Placental epithelial cell (primary cell): ENCODE measurements around the gene LGALS9C. TPM values are rescaled to one million over a fixed set of nuclear protein-coding genes. Genes with fewer than 3 reads are reported as not detected.

Experiments used
- small RNA-seq: library from RNA; depleted of rRNA; stranded (forward); fragments of <200 nt; gene quantifications from one replicate; pipeline ENCODE3, GENCODE V24; 2012
- total RNA-seq: library from RNA; depleted of rRNA; stranded (reverse); fragments of >200 nt; gene quantifications from 2 replicates; pipeline ENCODE4 v1.2.3, GENCODE V29; 2012

The LGALS9C gene
- total RNA-seq = 0.98 TPM in 1 of 2 replicates, not detected in the other

GRCh38 chr17:18476508-18477308, at the start of gene LGALS9C:
Gene LGALS9C (plus strand): TSS chr17:18476789. CDS start chr17:18476855, 66 bp downstream.

Small RNA genes lying within 50 kb of the gene (small RNA-seq; reads per million reads assigned to genes)
- gene AL353997.1 (not detected), gene AL353997.4 (not detected)

Other genes with a start within 250 kb of the LGALS9C start
- gene FLII, start 218.1 kb upstream of the LGALS9C start, total RNA-seq = 139 and 481 TPM in 2 replicates
- 18.1 and 76.3 TPM in 2 replicates for gene MIEF2, start 216.1 kb upstream of the LGALS9C start, total RNA-seq
- 29.1 and 42.1 TPM in 2 replicates for gene TOP3A, start 161.8 kb upstream of the LGALS9C start, total RNA-seq
- gene SMCR8, start 161.5 kb upstream of the LGALS9C start, total RNA-seq = 15.3 and 19.6 TPM in 2 replicates
- 2.0 and 8.5 TPM in 2 replicates for gene SHMT1, start 113.2 kb upstream of the LGALS9C start, total RNA-seq
- gene EVPLL, start 99.0 kb upstream of the LGALS9C start, total RNA-seq = 0.11 TPM in 1 of 2 replicates, not detected in the other
- gene TBC1D28, start 167.6 kb downstream of the LGALS9C start, total RNA-seq = not detected in 2 replicates
- gene FOXO3B, start 205.5 kb downstream of the LGALS9C start, total RNA-seq = 9.0 and 10.6 TPM in 2 replicates